Measurements from ENCODE around the gene PTGER2. TPM values are rescaled to one million over a fixed set of nuclear protein-coding genes. Genes with fewer than 3 reads are reported as not detected.
A peak's percentile ranks its signal among the peaks of the same experiment; 100 is the strongest.

The PTGER2 gene
- total and polyA plus RNA-seq, 5 donors: 0.32 to 1.6 (median 0.80) TPM

DNA sequence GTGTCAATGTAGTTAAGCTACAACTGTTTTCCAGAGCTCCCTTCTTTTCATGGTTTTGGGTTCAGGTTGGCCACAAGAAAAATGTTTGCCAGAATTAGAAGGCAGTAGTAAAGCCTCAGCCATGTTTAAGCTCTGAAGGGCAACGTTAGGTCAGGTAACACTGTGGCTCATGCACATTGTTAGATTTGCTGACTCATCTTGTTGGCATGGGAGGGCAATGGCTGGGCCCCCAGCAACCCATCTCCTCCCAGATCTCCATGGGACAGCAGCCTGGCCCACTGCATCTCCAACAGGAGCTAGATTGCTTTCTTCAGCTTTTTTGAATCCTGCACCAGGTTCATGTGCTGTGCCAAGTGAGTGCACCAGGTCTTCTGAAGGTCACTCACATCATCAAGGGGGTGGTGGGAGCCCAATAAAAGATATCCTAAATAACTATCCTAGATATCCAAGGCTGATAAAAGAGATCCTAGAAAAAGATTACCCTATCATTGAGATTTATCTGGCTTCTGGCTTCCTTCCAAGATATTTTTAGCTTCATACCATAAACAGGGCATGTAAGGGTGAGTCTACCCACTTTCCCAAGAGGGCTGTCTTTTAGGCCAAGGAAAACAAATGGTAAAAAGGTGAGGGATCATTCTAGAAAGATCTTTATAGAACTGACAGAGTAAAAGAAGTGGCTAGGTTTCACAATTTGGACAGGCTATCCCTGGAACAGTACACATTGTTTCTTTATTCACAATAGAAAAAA, 28.9 kb downstream of the PTGER2 start:
- intact Hi-C loops (cut with DNase I): no loop called here
- DNase-seq: no peak
- Histone ChIP-seq H3K27me3 (ENCODE audit: control insufficient read depth, insufficient read depth) (no peaks in the 10 kb centered on the region), H3K4me1 (ENCODE audit: control insufficient read depth, insufficient read depth, low read length) (no peaks in the 10 kb centered on the region), H3K9me3 (ENCODE audit: control insufficient read depth, low read length) (no peaks in the 10 kb centered on the region), H3K4me3 (ENCODE audit: low read length) (no peak overlapping the region), H3K27ac (ENCODE audit: low read length) (no peak overlapping the region)
- ATAC-seq: no peak
- whole genome bisulfite sequencing: 80% methylated on average over 1 of the region's 1 CpG

- Histone ChIP-seq H3K4me3 (ENCODE audit: low read length) (no peak overlapping the region), H3K27me3 (ENCODE audit: control insufficient read depth, insufficient read depth) (no peaks in the 10 kb centered on the region), H3K27ac (ENCODE audit: low read length) (no peak overlapping the region), H3K9me3 (ENCODE audit: control insufficient read depth, low read length) (no peaks in the 10 kb centered on the region), H3K4me1 (ENCODE audit: control insufficient read depth, insufficient read depth, low read length) (no peaks in the 10 kb centered on the region)
- ATAC-seq: no peak
- intact Hi-C loops (cut with DNase I): no loop called here
- whole genome bisulfite sequencing: 88% methylated on average over 4 of the region's 4 CpGs
- DNase-seq: no peak
Measured at GRCh38 chr14:52346778-52347177, 32.7 kb downstream of the PTGER2 start.

GRCh38 chr14:52348279-52348678, 34.2 kb downstream of the PTGER2 start:
- Histone ChIP-seq H3K4me3 (ENCODE audit: low read length) (no peak overlapping the region), H3K4me1 (ENCODE audit: control insufficient read depth, insufficient read depth, low read length) (no peaks in the 10 kb centered on the region), H3K9me3 (ENCODE audit: control insufficient read depth, low read length) (no peaks in the 10 kb centered on the region), H3K27ac (ENCODE audit: low read length) (no peak overlapping the region), H3K27me3 (ENCODE audit: control insufficient read depth, insufficient read depth) (no peaks in the 10 kb centered on the region)
- WGBS: 63% methylated on average over 5 of the region's 5 CpGs
- no peak for DNase-seq
- ATAC-seq: no peak
- intact Hi-C loops (cut with DNase I): no loop called here

- Histone ChIP-seq H3K27ac (ENCODE audit: low read length) (no peak overlapping the region), H3K4me1 (ENCODE audit: control insufficient read depth, insufficient read depth, low read length) (no peaks in the 10 kb centered on the region), H3K9me3 (ENCODE audit: control insufficient read depth, low read length) (no peaks in the 10 kb centered on the region), H3K4me3 (ENCODE audit: low read length) (no peak overlapping the region), H3K27me3 (ENCODE audit: control insufficient read depth, insufficient read depth) (no peaks in the 10 kb centered on the region)
- WGBS: 40% methylated on average over 2 of the region's 2 CpGs
- intact Hi-C loops (cut with DNase I): no loop called here
- DNase-seq (no peak), ATAC-seq (no peak)
Measured at GRCh38 chr14:52348776-52349175, 34.7 kb downstream of the PTGER2 start.

- 84% methylated on average over 2 of the region's 2 CpGs for WGBS
- intact Hi-C loops (cut with DNase I): no loop called here
- DNase-seq (no peak), ATAC-seq (no peak)
- H3K9me3 ChIP-seq (ENCODE audit: control insufficient read depth, low read length): no peaks in the 10 kb centered on the region
- no peaks in the 10 kb centered on the region for H3K27me3 ChIP-seq (ENCODE audit: control insufficient read depth, insufficient read depth)
- H3K27ac ChIP-seq (ENCODE audit: low read length): no peak overlapping the region
- H3K4me3 ChIP-seq (ENCODE audit: low read length): no peak overlapping the region
- H3K4me1 ChIP-seq (ENCODE audit: control insufficient read depth, insufficient read depth, low read length): no peaks in the 10 kb centered on the region
Measured at GRCh38 chr14:52349731-52350130, 35.6 kb downstream of the PTGER2 start.

GRCh38 chr14:52350445-52350844, 36.3 kb downstream of the PTGER2 start:
- DNase-seq: no peak
- H3K4me1 ChIP-seq (ENCODE audit: control insufficient read depth, insufficient read depth, low read length): peaks cover 2% of the 10 kb centered on the region
- intact Hi-C loops (cut with DNase I): no loop called here
- ATAC-seq: no peak
- H3K27ac ChIP-seq (ENCODE audit: low read length): no peak overlapping the region
- no peaks in the 10 kb centered on the region for H3K27me3 ChIP-seq (ENCODE audit: control insufficient read depth, insufficient read depth)
- H3K9me3 ChIP-seq (ENCODE audit: control insufficient read depth, low read length): no peaks in the 10 kb centered on the region
- WGBS: 46% methylated on average over 3 of the region's 3 CpGs
- H3K4me3 ChIP-seq (ENCODE audit: low read length): no peak overlapping the region

GRCh38 chr14:52351233-52352060, 37.3 kb downstream of the PTGER2 start:
- H3K4me3 ChIP-seq (ENCODE audit: low read length): no peak overlapping the region
- intact Hi-C loops (cut with DNase I): no loop called here
- H3K27me3 ChIP-seq (ENCODE audit: control insufficient read depth, insufficient read depth): no peaks in the 10 kb centered on the region
- no peak overlapping the region for H3K27ac ChIP-seq (ENCODE audit: low read length)
- no peaks in the 10 kb centered on the region for H3K9me3 ChIP-seq (ENCODE audit: control insufficient read depth, low read length)
- peaks cover 7% of the 10 kb centered on the region for H3K4me1 ChIP-seq (ENCODE audit: control insufficient read depth, insufficient read depth, low read length)
- DNase-seq: no peak
- peak; percentile 68 to 75 for ATAC-seq
- 28% methylated on average over 7 of the region's 7 CpGs for WGBS

DNA sequence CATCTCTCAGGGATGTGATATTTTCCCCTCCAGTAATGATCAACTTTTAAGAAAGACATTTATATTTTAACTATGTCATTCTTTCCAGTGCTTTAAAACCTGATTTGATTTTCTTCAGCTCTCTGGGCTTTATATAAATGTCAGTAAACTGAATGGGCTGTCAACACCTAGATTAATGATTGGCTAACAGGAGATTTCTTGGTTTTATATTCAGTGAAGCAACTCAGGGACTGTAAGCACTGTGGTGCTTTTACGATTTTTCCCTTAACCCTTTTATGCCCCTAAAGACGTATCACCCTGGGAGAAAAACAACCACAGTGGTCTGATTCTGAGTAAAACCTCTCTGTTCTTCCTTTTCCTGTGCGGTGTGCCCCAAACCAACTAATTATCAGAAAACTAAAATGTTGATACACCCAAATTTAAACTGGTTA, 38.0 kb downstream of the PTGER2 start:
- Histone ChIP-seq H3K4me3 (ENCODE audit: low read length) (no peak overlapping the region), H3K4me1 (ENCODE audit: control insufficient read depth, insufficient read depth, low read length) (peaks cover 7% of the 10 kb centered on the region), H3K27me3 (ENCODE audit: control insufficient read depth, insufficient read depth) (no peaks in the 10 kb centered on the region), H3K9me3 (ENCODE audit: control insufficient read depth, low read length) (no peaks in the 10 kb centered on the region), H3K27ac (ENCODE audit: low read length) (no peak overlapping the region)
- intact Hi-C loops (cut with DNase I): no loop called here
- ATAC-seq (peak in 1 of 2 donors; percentile 40), DNase-seq (no peak)
- 38% methylated on average over 3 of the region's 3 CpGs for WGBS

- intact Hi-C loops (cut with DNase I): no loop called here
- Histone ChIP-seq H3K27me3 (ENCODE audit: control insufficient read depth, insufficient read depth) (no peaks in the 10 kb centered on the region), H3K9me3 (ENCODE audit: control insufficient read depth, low read length) (no peaks in the 10 kb centered on the region), H3K4me3 (ENCODE audit: low read length) (no peak overlapping the region), H3K27ac (ENCODE audit: low read length) (no peak overlapping the region), H3K4me1 (ENCODE audit: control insufficient read depth, insufficient read depth, low read length) (peaks cover 7% of the 10 kb centered on the region)
- DNase-seq: no peak
- no peak for ATAC-seq
- 48% methylated on average over 4 of the region's 4 CpGs for WGBS
Measured at GRCh38 chr14:52352569-52352968, 38.5 kb downstream of the PTGER2 start.

- no peaks in the 10 kb centered on the region for H3K9me3 ChIP-seq (ENCODE audit: control insufficient read depth, low read length)
- no peaks in the 10 kb centered on the region for H3K27me3 ChIP-seq (ENCODE audit: control insufficient read depth, insufficient read depth)
- no peak overlapping the region for H3K4me3 ChIP-seq (ENCODE audit: low read length)
- intact Hi-C loops (cut with DNase I): no loop called here
- H3K4me1 ChIP-seq (ENCODE audit: control insufficient read depth, insufficient read depth, low read length): peaks cover 7% of the 10 kb centered on the region
- ATAC-seq (no peak), DNase-seq (no peak)
- H3K27ac ChIP-seq (ENCODE audit: low read length): no peak overlapping the region
Measured at GRCh38 chr14:52354242-52354641, 40.1 kb downstream of the PTGER2 start.

GRCh38 chr14:52355016-52355431, 40.9 kb downstream of the PTGER2 start:
- no peaks in the 10 kb centered on the region for H3K27me3 ChIP-seq (ENCODE audit: control insufficient read depth, insufficient read depth)
- no peaks in the 10 kb centered on the region for H3K9me3 ChIP-seq (ENCODE audit: control insufficient read depth, low read length)
- H3K27ac ChIP-seq (ENCODE audit: low read length): no peak overlapping the region
- 37% methylated on average over 2 of the region's 2 CpGs for WGBS
- ATAC-seq: peak; percentile 31 to 57
- H3K4me1 ChIP-seq (ENCODE audit: control insufficient read depth, insufficient read depth, low read length): peaks cover 7% of the 10 kb centered on the region
- intact Hi-C loops (cut with DNase I): no loop called here
- DNase-seq: no peak
- H3K4me3 ChIP-seq (ENCODE audit: low read length): no peak overlapping the region
